Cardiac septum (tissue), 1 donor: ENCODE results near the gene PRRG2. TPM values are rescaled to one million over a fixed set of nuclear protein-coding genes. Genes with fewer than 3 reads are reported as not detected.
"Not testable (repeated sequence)": the region's sequence is repeated elsewhere in the genome, so short reads cannot be mapped to it uniquely, and the experiment has no call there.

ENCODE experiments used
- DNase-seq: peaks from one replicate; pipeline ENCODE4 v3.0.0-alpha.2; 2020; ENCODE audit warnings: low spot score
- intact Hi-C: fragments of 100-400 bp; cut with DNase I; formaldehyde crosslinking; loops from one replicate; pipeline ENCODE4 v1.14.0; 2022
- total RNA-seq: library from RNA; stranded (reverse); fragmentation: NEBNext Ultra II Directional; extraction: Animal tissue kit (Norgen Biotek cat#: 25700); gene quantifications from one replicate; pipeline ENCODE4 v1.2.1, GENCODE V29; 2021
- donor health status: DM: no; HTN: no; CAD: no.

The PRRG2 gene
- total RNA-seq, 1 donor from 2014 or later = 0.40 TPM

GRCh38 chr19:49596954-49597702 lies 16.0 kb downstream of the PRRG2 start:
- intact Hi-C loops = no loop called here
- no peak for DNase-seq

DNA sequence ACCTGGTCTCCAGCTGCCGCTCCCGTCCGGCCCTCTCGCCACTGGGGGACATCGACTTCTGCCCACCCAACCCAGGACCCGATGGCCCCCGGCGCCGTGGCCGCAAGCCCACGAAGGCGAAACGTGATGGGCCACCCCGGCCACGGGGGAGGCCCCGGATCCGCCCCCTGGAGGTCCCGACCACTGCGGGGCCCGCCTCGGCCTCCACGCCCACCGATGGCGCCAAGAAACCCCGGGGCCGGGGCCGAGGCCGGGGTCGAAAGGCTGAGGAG lies 16.5 kb downstream of the PRRG2 start:
- DNase-seq = no peak
- intact Hi-C loops = no loop called here

DNA sequence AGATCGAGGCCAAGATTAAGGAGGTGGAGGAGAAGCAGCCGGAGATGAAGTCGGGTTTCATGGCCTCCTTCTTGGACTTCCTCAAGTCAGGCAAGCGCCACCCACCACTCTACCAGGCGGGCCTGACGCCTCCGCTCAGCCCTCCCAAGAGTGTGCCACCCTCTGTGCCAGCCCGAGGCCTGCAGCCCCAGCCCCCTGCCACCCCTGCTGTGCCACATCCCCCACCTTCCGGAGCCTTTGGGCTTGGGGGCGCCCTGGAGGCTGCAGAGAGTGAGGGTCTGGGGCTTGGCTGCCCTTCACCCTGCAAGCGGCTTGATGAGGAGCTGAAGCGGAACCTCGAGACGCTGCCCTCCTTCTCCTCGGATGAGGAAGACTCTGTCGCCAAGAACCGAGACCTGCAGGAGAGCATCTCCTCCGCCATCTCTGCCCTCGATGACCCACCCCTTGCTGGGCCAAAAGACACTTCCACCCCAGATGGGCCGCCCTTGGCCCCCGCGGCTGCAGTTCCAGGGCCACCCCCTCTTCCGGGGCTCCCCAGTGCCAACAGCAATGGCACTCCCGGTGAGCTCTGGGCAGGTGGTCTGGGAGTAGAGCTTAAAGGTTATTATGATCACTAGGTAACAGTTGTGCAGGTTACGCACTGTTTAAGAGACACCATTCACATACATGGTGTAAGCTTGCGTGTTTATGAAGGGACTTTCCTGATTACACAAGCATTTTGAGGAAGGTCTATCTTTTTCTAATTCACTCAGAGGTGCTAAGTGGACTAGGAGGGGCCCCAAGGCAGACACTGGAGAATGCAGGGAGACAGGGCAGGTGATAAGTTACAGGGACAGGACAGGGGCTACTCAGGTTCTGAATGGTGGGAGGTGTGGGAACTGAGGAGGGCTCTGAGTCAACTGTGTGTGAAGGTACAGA lies 18.5 kb downstream of the PRRG2 start:
- DNase-seq = no peak
- intact Hi-C loops = no loop called here

- intact Hi-C loops = no loop called here
- DNase-seq = no peak
These were observed 20.4 kb downstream of the PRRG2 start for GRCh38 chr19:49601482-49602038.

DNA sequence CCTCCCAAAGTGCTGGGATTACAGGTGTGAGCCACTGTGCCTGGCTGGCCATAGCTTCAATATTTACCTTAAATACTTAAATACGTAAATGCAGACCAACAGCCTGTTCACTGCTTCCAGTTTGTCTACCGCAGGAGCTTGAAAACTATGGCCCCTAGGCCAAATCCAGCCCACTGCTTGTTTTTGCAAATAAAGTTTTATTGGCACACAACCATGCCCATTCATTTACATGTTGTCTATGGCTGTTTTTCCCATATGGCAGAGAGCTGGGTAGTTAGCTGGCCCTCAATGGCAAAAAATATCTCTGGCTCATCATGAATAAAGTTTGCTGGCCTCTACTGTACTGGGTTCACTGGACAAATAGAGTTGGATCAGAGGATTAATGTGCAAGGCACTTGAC lies 21.7 kb downstream of the PRRG2 start:
- no peak for DNase-seq
- intact Hi-C loops = no loop called here

GRCh38 chr19:49605605-49606004 lies 24.5 kb downstream of the PRRG2 start:
- intact Hi-C loops = no loop called here
- DNase-seq = no peak

DNA sequence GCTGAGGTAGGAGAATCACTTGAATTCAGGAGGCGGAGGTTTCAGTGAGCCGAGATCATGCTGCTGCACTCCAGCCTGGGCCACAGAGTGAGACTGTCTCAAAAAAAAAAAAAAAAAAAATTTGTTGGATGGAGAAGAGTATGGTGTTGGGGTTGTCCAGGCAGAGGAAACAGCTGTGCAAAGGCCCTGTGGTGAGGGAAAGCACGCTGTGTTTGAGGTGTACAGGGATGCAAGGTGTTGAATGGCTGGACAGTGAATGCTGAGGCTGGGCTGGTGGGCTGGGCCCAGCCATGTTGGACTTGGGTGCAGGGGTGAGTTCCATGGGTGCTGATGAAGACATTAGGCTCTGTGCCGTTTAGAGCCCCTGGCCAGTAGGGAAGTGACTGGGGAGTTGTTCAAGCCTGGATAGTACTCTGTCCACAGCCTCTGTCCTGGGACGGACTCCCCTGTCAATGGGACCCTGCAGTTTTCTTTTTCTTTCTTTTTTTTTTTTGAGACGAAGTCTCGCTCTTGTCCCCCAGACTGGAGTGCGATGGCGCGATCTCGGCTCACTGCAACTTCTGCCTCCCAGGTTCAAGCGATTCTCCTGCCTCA lies 28.5 kb downstream of the PRRG2 start:
- DNase-seq = no peak
- intact Hi-C loops = no loop called here

GRCh38 chr19:49613374-49613773 lies 32.3 kb downstream of the PRRG2 start:
- DNase-seq = no peak
- intact Hi-C loops = no loop called here

DNA sequence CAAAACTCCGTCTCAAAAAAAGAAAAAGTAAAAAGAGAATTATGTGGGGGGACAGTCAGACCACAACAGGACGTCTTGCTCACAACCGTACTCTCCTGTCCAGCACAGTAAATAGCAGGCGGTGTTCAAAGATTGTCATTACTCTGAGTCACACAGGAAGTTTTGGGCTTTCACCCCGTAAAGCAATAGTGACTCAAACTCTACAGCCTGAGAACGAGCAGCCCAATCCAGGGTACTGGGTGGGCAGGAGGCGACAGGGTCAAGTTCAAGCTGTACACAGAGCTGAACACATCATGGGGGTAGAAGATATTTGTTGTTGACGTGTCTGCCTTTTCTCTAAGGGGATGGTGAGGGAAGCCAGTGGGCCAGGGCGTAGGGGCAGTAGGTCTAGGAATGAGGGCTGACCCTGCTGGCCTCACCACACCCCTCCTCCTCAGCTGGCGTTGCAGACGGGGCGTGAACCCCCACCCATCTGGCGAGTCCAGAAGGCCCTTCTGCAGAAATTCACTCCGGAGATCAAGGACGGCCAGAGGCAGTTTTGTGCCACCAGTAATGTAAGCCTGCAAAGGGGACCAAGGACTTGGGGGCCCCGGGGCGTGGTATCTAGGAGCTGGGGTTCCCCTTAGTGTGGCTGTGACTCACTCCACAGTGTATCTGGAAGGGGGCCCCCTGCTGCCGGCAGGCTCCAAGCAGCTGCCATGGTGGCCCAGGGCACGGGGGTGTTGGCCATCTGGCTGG lies 33.1 kb downstream of the PRRG2 start:
- intact Hi-C loops = no loop called here
- no peak for DNase-seq

- no peak for DNase-seq
These were observed 34.7 kb downstream of the PRRG2 start for GRCh38 chr19:49615861-49616260.

GRCh38 chr19:49616532-49616931 lies 35.4 kb downstream of the PRRG2 start:
- intact Hi-C loops = no loop called here
- DNase-seq = no peak

More at GRCh38 chr19:49615861-49616260, 34.7 kb downstream of the PRRG2 start:
- intact Hi-C loops = no loop called here

- no peak for DNase-seq
- intact Hi-C loops = no loop called here
These were observed 35.8 kb downstream of the PRRG2 start for GRCh38 chr19:49616945-49617344.

DNA sequence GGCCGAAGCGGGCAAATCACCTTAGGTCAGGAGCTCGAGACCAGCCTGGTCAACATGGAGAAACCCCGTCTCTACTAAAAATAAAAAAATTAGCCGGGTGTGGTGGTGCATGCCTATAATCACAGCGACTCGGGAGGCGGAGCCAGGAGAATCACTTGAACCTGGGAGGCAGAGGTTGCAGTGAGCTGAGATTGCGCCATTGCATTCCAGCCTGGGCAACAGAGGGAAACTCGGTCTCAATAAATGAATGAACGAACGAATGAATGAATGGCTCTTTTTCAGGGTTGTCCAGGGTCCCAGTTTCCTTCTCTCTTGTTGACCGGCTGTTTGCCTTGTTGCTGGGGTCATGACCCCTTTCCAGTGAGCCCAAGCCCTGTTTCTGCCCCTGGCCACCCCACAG lies 36.7 kb downstream of the PRRG2 start:
- DNase-seq, intact Hi-C loops: not testable (repeated sequence)

DNA sequence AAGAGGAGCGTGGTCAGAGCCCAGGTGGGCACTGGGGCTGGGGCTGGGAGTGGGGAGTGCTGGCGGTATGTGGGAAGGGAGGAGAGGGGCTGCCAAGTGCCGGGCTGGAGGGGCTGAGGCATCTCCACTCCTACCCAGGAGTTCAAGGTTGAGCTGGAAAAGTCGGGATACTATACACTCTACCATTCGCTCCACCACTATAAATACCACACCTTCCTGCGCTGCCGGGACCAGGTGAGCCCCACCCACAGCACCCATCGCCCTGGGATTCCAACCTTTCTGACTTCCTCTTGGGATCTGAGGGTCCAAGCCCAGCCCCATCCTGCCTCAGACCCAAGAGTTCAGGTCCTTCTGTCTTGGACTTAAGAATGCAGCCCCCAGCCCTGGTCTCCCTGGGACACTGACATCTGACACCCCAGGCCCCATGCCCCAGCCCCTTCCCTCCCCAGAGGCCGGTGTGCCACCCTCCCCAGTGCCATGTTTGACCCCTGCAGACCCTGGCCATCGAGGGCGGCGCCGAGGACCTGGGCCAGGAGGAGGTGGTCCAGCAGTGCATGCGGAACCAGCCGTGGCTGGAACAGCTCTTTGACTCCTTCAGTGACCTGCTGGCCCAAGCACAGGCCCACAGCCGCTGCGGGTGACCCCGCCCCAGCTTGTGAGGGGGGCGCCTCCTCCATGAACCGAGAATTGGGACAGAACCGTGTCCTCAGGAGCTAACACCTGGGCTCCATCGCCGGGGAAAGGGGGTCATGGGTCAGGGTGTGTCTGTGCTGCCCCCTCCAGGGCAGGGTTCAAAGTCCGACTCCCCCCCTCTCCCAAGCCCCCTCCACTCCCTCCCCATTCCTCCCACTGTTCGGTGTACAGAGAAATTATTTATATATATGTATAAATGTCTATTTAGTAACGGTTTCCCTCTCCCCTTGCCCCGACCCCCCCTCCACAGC lies 44.1 kb downstream of the PRRG2 start:
- intact Hi-C loops = no loop called here
- DNase-seq = no peak

DNA sequence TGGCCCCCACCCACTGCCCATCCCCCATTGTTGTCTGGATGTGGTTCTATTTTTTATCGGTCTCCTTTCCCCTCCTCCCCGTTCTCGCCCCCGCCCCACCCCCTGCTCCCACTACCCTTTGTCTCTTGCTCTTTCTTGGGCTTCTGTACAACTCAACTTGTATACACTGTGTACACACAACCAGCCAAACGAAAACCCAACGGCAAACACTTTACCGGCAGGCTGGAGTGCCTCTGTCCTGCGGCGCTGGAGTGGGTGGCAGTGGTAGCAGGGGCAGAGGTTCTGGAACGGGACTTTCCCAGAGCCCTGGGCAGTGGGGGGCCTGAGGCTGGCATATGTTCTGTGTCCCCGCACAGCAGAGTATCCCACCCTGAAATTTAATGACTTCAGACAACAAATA lies 45.1 kb downstream of the PRRG2 start:
- DNase-seq = no peak
- intact Hi-C loops = no loop called here

DNA sequence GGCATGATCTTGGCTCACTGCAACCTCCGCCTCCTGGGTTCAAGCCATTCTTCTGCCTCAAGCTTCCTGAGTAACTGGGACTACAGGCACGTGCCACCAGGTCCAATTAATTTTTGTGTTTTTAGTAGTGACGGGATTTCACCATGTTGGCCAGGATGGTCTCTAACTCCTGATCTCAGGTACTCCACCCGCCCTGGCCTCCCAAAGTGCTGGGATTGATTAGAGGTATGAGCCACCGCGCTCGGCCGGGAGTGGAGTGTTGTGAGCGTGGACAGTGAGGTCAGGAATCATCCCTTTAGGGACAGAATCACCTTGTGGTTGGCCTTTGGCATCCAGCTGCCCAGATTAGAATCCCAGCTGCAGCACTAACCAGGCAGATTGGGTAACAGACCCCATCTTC lies 48.5 kb downstream of the PRRG2 start:
- intact Hi-C loops = no loop called here
- DNase-seq = no peak

- intact Hi-C loops = no loop called here
- no peak for DNase-seq
These were observed 50.0 kb downstream of the PRRG2 start for GRCh38 chr19:49631014-49631588.

DNA sequence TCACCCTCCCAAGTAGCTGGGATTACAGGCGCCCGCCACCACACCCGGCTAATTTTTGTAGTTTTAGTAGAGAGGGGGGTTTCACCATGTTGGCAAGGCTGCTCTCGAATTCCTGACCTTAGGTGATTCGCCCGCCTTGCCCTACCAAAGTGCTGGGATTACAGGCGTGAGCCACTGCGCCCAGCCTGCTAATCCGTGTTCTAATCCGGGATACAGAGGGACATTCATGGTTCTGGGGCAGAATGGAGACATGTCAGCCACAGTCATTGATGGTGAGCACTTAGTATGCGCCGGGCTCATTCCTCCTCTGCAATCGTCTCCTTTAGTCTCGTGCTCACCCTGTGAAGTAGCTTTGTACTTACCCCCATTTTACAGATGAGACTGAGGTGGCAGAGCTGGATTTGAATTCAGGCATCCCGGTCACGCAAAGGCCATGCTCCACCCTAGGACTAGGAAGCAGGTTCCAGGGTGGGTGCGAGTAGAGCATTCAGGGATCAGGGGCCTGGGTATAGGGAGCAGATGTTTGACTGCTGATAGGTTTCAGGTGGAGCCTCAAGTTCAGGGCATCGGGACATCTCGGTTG lies 50.6 kb downstream of the PRRG2 start:
- intact Hi-C loops = no loop called here
- no peak for DNase-seq
